ENCODE results near the gene LIN37. TPM values are rescaled to one million over a fixed set of nuclear protein-coding genes. Genes with fewer than 3 reads are reported as not detected.

The LIN37 gene
- total RNA-seq, 2 donors from 2014 or later: 12.6 to 13.6 TPM

DNA sequence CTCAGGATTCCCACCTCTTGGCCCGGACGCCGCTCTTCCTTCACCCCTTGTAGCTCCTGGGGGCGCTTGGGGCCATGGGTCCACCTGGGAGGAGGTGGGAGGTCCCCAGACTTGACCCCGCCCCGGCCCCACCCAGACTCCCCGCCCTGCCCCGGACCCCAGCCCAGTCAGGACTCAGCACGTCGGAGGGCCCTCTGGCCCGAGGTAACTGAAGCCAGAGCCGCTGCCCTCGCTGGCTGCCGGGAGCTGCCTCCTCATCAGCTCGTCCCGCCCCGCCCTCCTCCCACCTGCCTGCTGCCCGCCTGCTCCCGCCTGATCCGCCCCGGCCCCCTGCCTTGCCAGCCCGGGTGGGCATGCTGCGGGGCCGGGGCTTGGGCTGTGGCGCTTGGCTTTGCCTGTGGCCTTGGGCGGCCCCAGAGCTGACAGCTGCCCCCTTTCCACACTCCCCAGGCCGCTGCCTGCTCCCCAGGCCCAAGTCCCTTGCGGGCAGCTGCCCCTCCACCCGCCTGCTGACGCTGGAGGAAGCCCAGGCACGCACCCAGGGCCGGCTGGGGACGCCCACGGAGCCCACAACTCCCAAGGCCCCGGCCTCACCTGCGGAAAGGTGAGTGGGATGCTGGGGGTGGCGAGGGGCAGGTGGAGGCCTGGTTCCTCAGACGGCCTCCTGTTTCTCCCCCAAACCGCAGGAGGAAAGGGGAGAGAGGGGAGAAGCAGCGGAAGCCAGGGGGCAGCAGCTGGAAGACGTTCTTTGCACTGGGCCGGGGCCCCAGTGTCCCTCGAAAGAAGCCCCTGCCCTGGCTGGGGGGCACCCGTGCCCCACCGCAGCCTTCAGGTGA, 36.3 kb downstream of the LIN37 start:
- no peak for ATAC-seq
- Mint-ChIP-seq H3K4me3 (no peak overlapping the region), H3K27me3 (no peaks in the 10 kb centered on the region), H3K4me1 (peaks cover 8% of the 10 kb centered on the region), H3K36me3 (ENCODE audit: low read depth) (peaks cover 3% of the 10 kb centered on the region), H3K27ac (no peak overlapping the region)
- DNase-seq: no peak
- H3K9me3 ChIP-seq (ENCODE audit: control insufficient read depth, low read length, poor library complexity, severe bottlenecking): no peaks in the 10 kb centered on the region

DNA sequence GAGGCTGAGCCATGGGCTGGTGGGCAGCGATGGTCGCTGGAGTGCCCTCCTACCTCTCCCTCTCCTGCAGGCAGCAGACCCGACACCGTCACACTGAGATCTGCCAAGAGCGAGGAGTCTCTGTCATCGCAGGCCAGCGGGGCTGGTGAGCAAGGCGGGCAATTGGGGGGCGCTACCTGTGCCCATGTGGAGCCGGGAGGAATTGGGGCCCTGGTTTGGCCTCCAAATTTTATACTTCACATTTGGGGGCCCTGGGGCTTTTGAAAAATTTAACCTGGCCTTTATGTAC, 36.9 kb downstream of the LIN37 start:
- H3K9me3 ChIP-seq (ENCODE audit: control insufficient read depth, low read length, poor library complexity, severe bottlenecking): no peaks in the 10 kb centered on the region
- H3K36me3 Mint-ChIP-seq (ENCODE audit: low read depth): peaks cover 3% of the 10 kb centered on the region
- H3K27me3 Mint-ChIP-seq: no peaks in the 10 kb centered on the region
- ATAC-seq (no peak), DNase-seq (no peak)
- no peak overlapping the region for H3K27ac Mint-ChIP-seq
- no peak overlapping the region for H3K4me3 Mint-ChIP-seq
- H3K4me1 Mint-ChIP-seq: peaks cover 8% of the 10 kb centered on the region

DNA sequence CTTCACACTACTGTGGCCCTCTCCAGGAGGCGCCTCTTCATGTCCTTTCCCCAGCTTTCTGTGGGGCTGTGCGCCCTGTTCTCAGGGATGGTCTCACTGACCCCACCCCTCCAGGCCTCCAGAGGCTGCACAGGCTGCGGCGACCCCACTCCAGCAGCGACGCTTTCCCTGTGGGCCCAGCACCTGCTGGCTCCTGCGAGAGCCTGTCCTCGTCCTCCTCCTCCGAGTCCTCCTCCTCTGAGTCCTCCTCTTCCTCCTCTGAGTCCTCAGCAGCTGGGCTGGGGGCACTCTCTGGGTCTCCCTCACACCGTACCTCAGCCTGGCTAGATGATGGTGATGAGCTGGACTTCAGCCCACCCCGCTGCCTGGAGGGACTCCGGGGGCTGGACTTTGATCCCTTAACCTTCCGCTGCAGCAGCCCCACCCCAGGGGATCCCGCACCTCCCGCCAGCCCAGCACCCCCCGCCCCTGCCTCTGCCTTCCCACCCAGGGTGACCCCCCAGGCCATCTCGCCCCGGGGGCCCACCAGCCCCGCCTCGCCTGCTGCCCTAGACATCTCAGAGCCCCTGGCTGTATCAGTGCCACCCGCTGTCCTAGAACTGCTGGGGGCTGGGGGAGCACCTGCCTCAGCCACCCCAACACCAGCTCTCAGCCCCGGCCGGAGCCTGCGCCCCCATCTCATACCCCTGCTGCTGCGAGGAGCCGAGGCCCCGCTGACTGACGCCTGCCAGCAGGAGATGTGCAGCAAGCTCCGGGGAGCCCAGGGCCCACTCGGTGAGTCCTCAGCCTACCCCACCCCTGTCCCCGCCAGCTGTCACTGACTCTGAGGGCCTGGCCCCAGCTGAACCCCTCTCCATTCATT, 38.2 kb downstream of the LIN37 start:
- peaks cover 6% of the 10 kb centered on the region for H3K4me1 Mint-ChIP-seq
- DNase-seq: no peak
- H3K9me3 ChIP-seq (ENCODE audit: control insufficient read depth, low read length, poor library complexity, severe bottlenecking): no peaks in the 10 kb centered on the region

DNA sequence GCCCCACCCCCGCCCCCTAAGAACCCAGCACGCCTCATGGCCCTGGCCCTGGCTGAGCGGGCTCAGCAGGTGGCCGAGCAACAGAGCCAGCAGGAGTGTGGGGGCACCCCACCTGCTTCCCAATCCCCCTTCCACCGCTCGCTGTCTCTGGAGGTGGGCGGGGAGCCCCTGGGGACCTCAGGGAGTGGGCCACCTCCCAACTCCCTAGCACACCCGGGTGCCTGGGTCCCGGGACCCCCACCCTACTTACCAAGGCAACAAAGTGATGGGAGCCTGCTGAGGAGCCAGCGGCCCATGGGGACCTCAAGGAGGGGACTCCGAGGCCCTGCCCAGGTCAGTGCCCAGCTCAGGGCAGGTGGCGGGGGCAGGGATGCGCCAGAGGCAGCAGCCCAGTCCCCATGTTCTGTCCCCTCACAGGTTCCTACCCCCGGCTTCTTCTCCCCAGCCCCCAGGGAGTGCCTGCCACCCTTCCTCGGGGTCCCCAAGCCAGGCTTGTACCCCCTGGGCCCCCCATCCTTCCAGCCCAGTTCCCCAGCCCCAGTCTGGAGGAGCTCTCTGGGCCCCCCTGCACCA, 38.9 kb downstream of the LIN37 start:
- H3K36me3 Mint-ChIP-seq (ENCODE audit: low read depth): no peaks in the 10 kb centered on the region
- peaks cover 6% of the 10 kb centered on the region for H3K4me1 Mint-ChIP-seq
- no peak overlapping the region for H3K27ac Mint-ChIP-seq
- H3K27me3 Mint-ChIP-seq: peaks cover 2% of the 10 kb centered on the region
- ATAC-seq (no peak), DNase-seq (no peak)
- H3K4me3 Mint-ChIP-seq: no peak overlapping the region
- no peaks in the 10 kb centered on the region for H3K9me3 ChIP-seq (ENCODE audit: control insufficient read depth, low read length, poor library complexity, severe bottlenecking)

More for the DNA sequence above, 38.2 kb downstream of the LIN37 start:
- no peaks in the 10 kb centered on the region for H3K36me3 Mint-ChIP-seq (ENCODE audit: low read depth)
- no peaks in the 10 kb centered on the region for H3K27me3 Mint-ChIP-seq
- H3K4me3 Mint-ChIP-seq: no peak overlapping the region
- ATAC-seq: no peak
- H3K27ac Mint-ChIP-seq: no peak overlapping the region

DNA sequence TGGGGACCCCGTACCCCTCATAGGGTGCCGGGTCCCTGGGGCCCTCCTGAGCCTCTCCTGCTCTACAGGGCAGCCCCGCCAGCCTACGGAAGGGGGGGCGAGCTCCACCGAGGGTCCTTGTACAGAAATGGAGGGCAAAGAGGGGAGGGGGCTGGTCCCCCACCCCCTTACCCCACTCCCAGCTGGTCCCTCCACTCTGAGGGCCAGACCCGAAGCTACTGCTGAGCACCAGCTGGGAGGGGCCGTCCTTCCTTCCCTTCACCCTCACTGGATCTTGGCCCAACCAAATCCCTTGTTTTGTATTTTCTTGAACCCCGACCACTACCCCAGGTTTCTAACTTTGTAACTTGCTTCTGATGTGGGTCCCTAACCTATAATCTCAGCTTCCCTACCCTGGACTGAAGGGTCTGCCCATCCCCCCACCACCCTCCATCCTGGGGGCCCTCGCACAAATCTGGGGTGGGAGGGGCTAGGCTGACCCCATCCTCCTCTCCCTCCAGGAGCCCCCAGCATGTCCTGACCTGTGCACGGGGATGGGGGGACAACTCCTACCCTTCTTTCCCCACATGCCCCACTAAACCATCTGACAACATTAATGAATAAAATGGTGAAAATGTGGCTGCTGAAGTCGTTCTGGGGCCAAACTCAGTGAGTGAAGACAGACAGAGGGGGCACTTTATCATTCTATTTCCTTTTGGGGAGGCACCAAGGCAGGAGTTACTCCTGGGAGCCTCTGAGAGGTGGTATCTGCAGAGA, 40.0 kb downstream of the LIN37 start:
- H3K27me3 Mint-ChIP-seq: peaks cover 6% of the 10 kb centered on the region
- no peak overlapping the region for H3K27ac Mint-ChIP-seq
- H3K9me3 ChIP-seq (ENCODE audit: control insufficient read depth, low read length, poor library complexity, severe bottlenecking): no peaks in the 10 kb centered on the region
- H3K36me3 Mint-ChIP-seq (ENCODE audit: low read depth): no peaks in the 10 kb centered on the region
- H3K4me1 Mint-ChIP-seq: peaks cover 2% of the 10 kb centered on the region
- ATAC-seq (no peak), DNase-seq (no peak)
- no peak overlapping the region for H3K4me3 Mint-ChIP-seq

DNA sequence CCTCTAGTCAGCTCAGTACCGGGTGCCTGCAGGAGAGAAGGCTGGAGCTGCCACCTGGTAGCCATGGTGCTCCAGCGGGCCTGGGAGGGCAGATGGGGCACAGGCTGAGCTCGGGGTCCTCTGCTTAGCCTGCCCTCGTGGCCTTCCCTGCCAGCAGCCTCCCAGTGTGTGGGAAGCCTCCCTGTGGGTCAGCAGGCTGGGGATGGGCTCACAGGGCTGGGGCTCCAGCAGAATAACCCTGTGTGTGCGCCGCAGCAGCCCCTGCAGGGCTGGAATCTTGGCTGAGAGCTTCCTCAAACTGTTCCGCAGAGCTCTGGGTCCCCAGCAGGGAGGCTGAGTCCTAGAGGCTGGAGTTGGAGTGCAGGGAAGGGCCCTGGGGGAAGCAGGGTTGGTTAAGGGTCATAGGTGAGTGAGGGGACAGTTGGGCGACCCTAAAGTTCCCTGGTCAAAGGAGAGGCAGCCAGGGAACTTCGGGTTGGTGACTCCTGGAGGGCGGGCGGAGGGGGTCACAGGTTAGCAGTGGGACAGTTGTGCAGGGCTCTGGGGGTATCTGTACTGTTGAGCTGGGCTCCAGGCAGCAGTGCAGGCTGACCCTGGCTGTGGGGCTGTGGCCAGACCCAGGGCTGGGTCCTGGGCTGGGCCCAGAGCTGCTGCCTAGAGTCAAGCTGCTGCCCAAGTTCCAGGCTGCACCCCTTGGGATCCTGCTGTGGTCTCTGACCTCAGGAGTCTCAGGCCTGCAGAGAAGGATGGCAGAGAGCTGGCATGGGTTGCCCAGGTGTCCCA, 41.0 kb downstream of the LIN37 start:
- ATAC-seq (no peak), DNase-seq (no peak)
- no peak overlapping the region for H3K4me3 Mint-ChIP-seq
- H3K36me3 Mint-ChIP-seq (ENCODE audit: low read depth): no peaks in the 10 kb centered on the region
- H3K27ac Mint-ChIP-seq: no peak overlapping the region
- H3K27me3 Mint-ChIP-seq: peaks cover 12% of the 10 kb centered on the region
- H3K4me1 Mint-ChIP-seq: peaks cover 2% of the 10 kb centered on the region
- H3K9me3 ChIP-seq (ENCODE audit: control insufficient read depth, low read length, poor library complexity, severe bottlenecking): no peaks in the 10 kb centered on the region

DNA sequence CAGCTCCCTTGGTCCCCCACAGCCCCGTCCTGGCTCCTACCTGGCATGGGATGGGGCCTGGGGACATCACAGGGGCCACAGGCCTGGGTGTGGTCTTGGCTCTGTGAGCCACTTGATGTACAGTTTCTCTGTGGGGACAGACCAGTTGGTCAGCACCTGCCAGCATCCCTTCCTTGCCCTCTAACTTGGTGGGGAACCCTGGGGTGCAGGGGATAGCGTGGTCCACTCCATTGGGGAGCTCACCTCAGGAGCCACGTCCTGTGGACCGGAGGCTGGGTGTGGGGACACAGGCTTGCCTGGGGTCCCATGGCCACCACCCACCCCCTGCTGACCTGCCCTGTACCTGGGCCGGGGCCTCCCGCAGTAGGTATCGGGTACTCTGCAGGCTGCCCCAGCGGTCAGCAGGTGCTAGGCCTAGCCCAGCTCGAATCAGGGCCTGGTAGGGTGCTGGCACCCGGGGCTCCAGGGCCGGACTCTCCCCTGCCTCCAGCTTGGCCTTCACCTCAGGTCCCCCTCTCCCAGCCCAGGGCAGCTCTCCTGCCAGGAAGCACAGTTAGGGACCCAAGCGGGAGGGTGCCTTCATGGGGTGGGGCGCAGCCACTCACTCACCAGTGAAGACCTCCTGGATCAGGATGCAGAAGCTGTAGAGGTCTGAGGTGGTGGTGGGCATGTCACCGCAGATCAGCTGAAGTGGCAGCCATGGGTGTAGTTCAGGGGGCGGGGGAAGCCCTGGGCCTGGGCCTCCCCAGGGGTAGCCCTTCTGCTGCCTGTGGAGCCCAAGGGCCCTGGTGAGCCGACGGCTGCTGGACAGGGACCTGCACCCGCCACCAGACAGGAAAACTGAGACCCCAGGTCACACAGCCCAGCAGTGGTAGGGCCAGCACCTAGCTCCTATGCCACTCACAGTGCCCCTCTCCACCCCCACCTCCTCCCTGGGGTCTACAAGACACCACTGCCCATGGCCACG, 41.9 kb downstream of the LIN37 start:
- peaks cover 2% of the 10 kb centered on the region for H3K4me1 Mint-ChIP-seq
- H3K4me3 Mint-ChIP-seq: no peak overlapping the region
- H3K27me3 Mint-ChIP-seq: peaks cover 12% of the 10 kb centered on the region
- DNase-seq: no peak
- no peaks in the 10 kb centered on the region for H3K9me3 ChIP-seq (ENCODE audit: control insufficient read depth, low read length, poor library complexity, severe bottlenecking)
- H3K27ac Mint-ChIP-seq: no peak overlapping the region
- no peaks in the 10 kb centered on the region for H3K36me3 Mint-ChIP-seq (ENCODE audit: low read depth)
- no peak for ATAC-seq

DNA sequence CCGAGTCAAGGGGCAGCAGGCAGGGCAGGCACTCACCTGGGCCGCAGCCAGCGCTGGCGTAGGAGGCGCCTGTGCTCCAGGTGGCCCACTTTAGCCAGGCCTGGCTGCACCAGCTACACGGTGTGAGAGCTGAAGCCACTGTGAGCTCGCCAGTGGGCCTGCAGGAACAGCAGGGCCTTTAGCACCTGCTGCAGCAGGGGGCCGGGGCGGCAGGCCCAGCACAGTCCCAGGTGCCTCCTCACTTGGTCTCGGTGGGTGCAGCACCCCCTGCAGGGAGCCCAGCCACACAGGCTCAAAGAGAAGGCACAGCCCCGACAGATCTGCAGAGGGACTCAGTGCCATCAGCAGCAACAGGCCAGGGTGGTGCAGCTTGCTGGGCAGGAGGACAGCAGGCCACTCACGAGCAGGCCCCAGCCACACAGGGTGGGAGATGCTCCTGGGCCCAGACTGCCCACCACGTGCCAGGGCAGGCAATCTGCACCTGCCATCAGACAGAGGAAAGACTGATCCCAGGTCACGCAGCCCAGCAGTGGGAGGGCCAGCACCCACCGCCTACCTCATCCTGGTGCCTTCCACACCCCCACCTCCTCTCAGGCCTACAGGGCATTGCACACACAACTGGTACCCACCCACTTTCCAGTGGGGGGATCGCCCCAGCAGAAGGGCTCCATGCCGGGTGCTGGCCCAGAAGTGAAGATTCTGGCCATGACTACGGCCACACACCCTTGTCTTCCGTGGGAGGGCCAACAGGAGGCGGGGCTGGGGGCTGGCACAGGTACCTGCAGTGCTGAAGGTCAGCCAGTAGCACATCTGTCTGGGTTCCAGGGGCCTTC, 42.8 kb downstream of the LIN37 start:
- peaks cover 16% of the 10 kb centered on the region for H3K27me3 Mint-ChIP-seq
- no peak overlapping the region for H3K27ac Mint-ChIP-seq
- H3K4me3 Mint-ChIP-seq: no peak overlapping the region
- H3K4me1 Mint-ChIP-seq: peaks cover 2% of the 10 kb centered on the region
- ATAC-seq (no peak), DNase-seq (no peak)
- no peaks in the 10 kb centered on the region for H3K36me3 Mint-ChIP-seq (ENCODE audit: low read depth)
- H3K9me3 ChIP-seq (ENCODE audit: control insufficient read depth, low read length, poor library complexity, severe bottlenecking): no peaks in the 10 kb centered on the region

DNA sequence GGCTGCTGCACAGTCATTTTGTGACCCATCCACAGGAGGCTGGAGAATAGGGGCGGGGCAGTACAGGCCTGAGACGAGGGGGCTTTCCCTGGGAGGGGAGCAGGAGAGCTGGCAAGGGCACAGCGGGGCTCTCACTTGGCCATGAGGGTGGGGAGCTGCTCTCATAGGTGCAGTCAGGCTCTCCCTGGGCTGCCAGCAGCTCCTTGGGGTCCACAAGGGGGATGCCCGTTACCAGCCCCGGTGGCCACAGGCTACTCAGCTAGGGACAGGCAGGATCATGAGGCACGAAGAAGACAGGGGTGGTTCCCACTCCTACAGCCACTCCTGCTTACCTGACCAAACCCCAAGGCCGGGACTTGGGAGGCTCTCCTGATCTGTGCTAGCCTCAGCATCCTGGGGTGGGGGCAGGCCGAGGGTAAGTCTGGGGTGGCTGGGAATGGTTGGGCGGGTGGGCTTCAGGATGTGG, 43.5 kb downstream of the LIN37 start:
- Mint-ChIP-seq H3K36me3 (ENCODE audit: low read depth) (no peaks in the 10 kb centered on the region), H3K27ac (no peak overlapping the region), H3K27me3 (peaks cover 23% of the 10 kb centered on the region), H3K4me3 (no peak overlapping the region), H3K4me1 (peaks cover 3% of the 10 kb centered on the region)
- no peaks in the 10 kb centered on the region for H3K9me3 ChIP-seq (ENCODE audit: control insufficient read depth, low read length, poor library complexity, severe bottlenecking)
- ATAC-seq (no peak), DNase-seq (no peak)

DNA sequence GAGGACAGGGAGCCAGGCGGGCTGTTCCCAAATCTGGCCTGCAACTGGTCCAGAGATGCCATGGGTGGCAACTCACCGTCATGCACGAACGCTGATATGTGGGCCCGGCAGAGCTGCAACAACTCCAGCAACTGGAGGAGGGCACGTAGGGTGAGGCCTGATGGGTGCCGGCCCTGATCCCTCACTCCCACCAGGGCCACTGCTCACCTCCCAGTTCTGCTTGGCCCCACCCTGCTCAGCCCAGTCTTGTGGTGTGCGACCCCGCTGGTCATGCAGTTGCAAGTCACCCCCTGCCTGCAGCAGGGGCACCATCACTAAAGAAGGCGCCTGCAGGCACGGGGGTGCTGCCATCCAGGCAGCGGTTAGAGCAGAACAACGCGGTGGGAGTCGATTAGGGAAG, 43.9 kb downstream of the LIN37 start:
- H3K4me3 Mint-ChIP-seq: no peak overlapping the region
- no peaks in the 10 kb centered on the region for H3K36me3 Mint-ChIP-seq (ENCODE audit: low read depth)
- no peak for ATAC-seq
- no peaks in the 10 kb centered on the region for H3K9me3 ChIP-seq (ENCODE audit: control insufficient read depth, low read length, poor library complexity, severe bottlenecking)
- DNase-seq: no peak
- peaks cover 27% of the 10 kb centered on the region for H3K27me3 Mint-ChIP-seq
- no peak overlapping the region for H3K27ac Mint-ChIP-seq
- peaks cover 7% of the 10 kb centered on the region for H3K4me1 Mint-ChIP-seq

DNA sequence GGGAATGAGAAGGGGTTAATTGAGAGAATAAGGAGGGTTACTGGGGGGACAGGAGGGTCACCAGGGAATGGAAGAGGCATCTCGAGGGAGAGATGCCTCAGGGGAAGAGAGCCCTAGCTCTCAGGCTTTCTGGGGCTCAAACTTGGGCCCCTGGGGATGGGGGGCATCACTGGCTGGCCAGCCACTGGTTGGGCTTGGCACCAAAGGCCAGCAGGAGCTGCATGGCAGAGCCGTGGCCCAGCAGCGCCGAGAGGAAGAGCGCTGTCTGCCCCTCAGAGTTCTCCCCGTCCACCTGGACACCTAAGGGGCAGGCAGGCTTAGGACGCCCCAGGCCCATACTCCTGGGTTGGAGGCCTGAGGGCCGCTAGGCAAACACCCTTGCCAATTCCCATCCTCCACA, 44.5 kb downstream of the LIN37 start:
- no peak for ATAC-seq
- H3K36me3 Mint-ChIP-seq (ENCODE audit: low read depth): no peaks in the 10 kb centered on the region
- no peak overlapping the region for H3K4me3 Mint-ChIP-seq
- no peak overlapping the region for H3K27ac Mint-ChIP-seq
- no peak for DNase-seq
- peaks cover 7% of the 10 kb centered on the region for H3K4me1 Mint-ChIP-seq
- peaks cover 30% of the 10 kb centered on the region for H3K27me3 Mint-ChIP-seq
- no peaks in the 10 kb centered on the region for H3K9me3 ChIP-seq (ENCODE audit: control insufficient read depth, low read length, poor library complexity, severe bottlenecking)
